Measurements from ENCODE around the gene PREX1. TPM values are rescaled to one million over a fixed set of nuclear protein-coding genes. Genes with fewer than 3 reads are reported as not detected.

The PREX1 gene
- total RNA-seq, 1 donor from 2014 or later: 248 TPM

DNA sequence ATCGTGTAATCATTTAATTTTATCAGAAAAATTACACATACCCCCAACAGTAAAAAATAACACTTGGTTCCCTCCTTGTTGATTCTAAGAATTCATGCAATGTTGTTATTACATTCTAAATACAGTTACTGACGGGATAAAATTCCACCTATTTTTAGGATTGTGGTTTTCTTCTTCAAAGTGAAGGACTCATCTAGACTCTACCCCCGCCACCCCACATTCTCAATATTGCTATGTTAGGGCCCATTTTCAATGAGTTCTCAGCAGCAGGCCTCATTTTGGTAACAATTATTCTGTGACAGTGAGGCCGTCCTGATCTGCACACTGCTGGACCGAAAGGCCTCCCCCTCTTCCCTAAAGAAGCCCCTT is 43.5 kb downstream of the PREX1 start:
- Mint-ChIP-seq H3K4me3 (ENCODE audit: unreplicated experiment) (peak overlapping the region; percentile 72), H3K9me3 (ENCODE audit: unreplicated experiment) (no peaks in the 10 kb centered on the region), H3K27me3 (ENCODE audit: unreplicated experiment) (peaks cover 8% of the 10 kb centered on the region), H3K36me3 (ENCODE audit: low read depth, unreplicated experiment) (peaks cover 38% of the 10 kb centered on the region), H3K27ac (ENCODE audit: unreplicated experiment) (no peak overlapping the region), H3K4me1 (ENCODE audit: unreplicated experiment) (peaks cover 39% of the 10 kb centered on the region)
- no peak for TF ChIP-seq CTCF (IDR thresholded peaks at IDR 0.05; ENCODE audit: unreplicated experiment)
- DNase-seq (ENCODE audit: low spot score): no peak

- peaks cover 8% of the 10 kb centered on the region for H3K27me3 Mint-ChIP-seq (ENCODE audit: unreplicated experiment)
- H3K9me3 Mint-ChIP-seq (ENCODE audit: unreplicated experiment): no peaks in the 10 kb centered on the region
- no peak overlapping the region for H3K4me3 Mint-ChIP-seq (ENCODE audit: unreplicated experiment)
- no peak for TF ChIP-seq CTCF (IDR thresholded peaks at IDR 0.05; ENCODE audit: unreplicated experiment)
- H3K27ac Mint-ChIP-seq (ENCODE audit: unreplicated experiment): no peak overlapping the region
- DNase-seq (ENCODE audit: low spot score): no peak
- H3K4me1 Mint-ChIP-seq (ENCODE audit: unreplicated experiment): peaks cover 34% of the 10 kb centered on the region
- H3K36me3 Mint-ChIP-seq (ENCODE audit: low read depth, unreplicated experiment): peaks cover 38% of the 10 kb centered on the region
These were observed 44.1 kb downstream of the PREX1 start for GRCh38 chr20:48783533-48784272.

DNA sequence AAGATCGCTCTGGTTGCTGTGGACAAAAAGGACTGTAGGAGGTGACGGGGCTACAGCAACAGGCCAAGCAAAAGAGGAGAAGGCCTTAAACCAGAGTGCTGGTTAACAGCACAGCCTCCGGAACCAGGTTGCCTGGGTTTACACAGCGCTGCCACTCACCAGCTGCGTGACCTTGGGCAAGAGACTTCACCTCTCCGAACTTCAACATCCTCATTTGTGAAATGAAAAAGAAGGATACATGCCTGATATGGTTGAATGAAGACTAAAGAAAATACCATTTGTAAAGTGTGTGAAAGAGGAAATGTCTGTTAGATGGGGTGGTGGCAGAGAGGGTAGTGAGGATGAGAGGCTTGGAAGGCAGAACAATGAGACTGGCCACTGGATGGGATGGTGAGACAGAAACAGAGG is 44.9 kb downstream of the PREX1 start:
- no peak for TF ChIP-seq CTCF (IDR thresholded peaks at IDR 0.05; ENCODE audit: unreplicated experiment)
- H3K9me3 Mint-ChIP-seq (ENCODE audit: unreplicated experiment): no peaks in the 10 kb centered on the region
- peaks cover 8% of the 10 kb centered on the region for H3K27me3 Mint-ChIP-seq (ENCODE audit: unreplicated experiment)
- peaks cover 33% of the 10 kb centered on the region for H3K36me3 Mint-ChIP-seq (ENCODE audit: low read depth, unreplicated experiment)
- H3K4me3 Mint-ChIP-seq (ENCODE audit: unreplicated experiment): no peak overlapping the region
- H3K4me1 Mint-ChIP-seq (ENCODE audit: unreplicated experiment): peaks cover 26% of the 10 kb centered on the region
- no peak overlapping the region for H3K27ac Mint-ChIP-seq (ENCODE audit: unreplicated experiment)
- DNase-seq (ENCODE audit: low spot score): no peak

- no peak for TF ChIP-seq CTCF (IDR thresholded peaks at IDR 0.05; ENCODE audit: unreplicated experiment)
- H3K4me1 Mint-ChIP-seq (ENCODE audit: unreplicated experiment): peaks cover 17% of the 10 kb centered on the region
- peaks cover 33% of the 10 kb centered on the region for H3K36me3 Mint-ChIP-seq (ENCODE audit: low read depth, unreplicated experiment)
- no peak for DNase-seq (ENCODE audit: low spot score)
- H3K27me3 Mint-ChIP-seq (ENCODE audit: unreplicated experiment): peaks cover 10% of the 10 kb centered on the region
- no peak overlapping the region for H3K27ac Mint-ChIP-seq (ENCODE audit: unreplicated experiment)
- H3K4me3 Mint-ChIP-seq (ENCODE audit: unreplicated experiment): no peak overlapping the region
- no peaks in the 10 kb centered on the region for H3K9me3 Mint-ChIP-seq (ENCODE audit: unreplicated experiment)
These were observed 45.7 kb downstream of the PREX1 start for GRCh38 chr20:48782053-48782452.

DNA sequence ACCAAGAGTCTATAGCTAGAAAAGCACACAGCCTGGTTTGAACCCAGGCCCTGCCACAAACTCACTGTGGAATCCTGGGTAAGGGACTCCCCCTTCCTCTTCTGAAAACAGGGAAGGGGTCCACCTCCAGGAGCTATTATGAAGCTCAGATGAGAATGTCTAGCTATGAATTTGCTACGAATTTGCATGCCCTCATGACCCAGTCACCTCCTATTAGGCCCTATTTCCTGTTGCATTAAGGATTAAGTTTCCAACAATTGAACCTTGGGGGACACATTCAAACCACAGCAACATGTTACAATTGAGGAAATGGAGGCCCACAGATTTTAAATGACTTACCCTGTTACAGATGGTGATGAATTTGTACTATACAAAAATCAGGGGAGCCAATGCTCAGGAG is 46.2 kb downstream of the PREX1 start:
- no peak overlapping the region for H3K27ac Mint-ChIP-seq (ENCODE audit: unreplicated experiment)
- H3K9me3 Mint-ChIP-seq (ENCODE audit: unreplicated experiment): no peaks in the 10 kb centered on the region
- TF ChIP-seq CTCF (IDR thresholded peaks at IDR 0.05; ENCODE audit: unreplicated experiment): no peak
- H3K27me3 Mint-ChIP-seq (ENCODE audit: unreplicated experiment): peaks cover 10% of the 10 kb centered on the region
- H3K36me3 Mint-ChIP-seq (ENCODE audit: low read depth, unreplicated experiment): peaks cover 36% of the 10 kb centered on the region
- peaks cover 15% of the 10 kb centered on the region for H3K4me1 Mint-ChIP-seq (ENCODE audit: unreplicated experiment)
- no peak overlapping the region for H3K4me3 Mint-ChIP-seq (ENCODE audit: unreplicated experiment)
- DNase-seq (ENCODE audit: low spot score): no peak
